Parathyroid adenoma (tissue), 2 donors: ENCODE measurements around the gene DAB2IP.

Source experiments
- H2AFZ ChIP-seq: fragments of 300-600 bp; sonication (generic); one replicate; pipeline ENCODE4 v1.7.0; 2017; ENCODE audit warnings: antibody characterized with exemption, mild to moderate bottlenecking
- H3K27ac ChIP-seq: fragments of 300-600 bp; sonication (generic); one replicate; pipeline ENCODE4 v1.7.0; 2017
- H3K27me3 ChIP-seq: fragments of 300-600 bp; sonication (generic); one replicate; pipeline ENCODE4 v1.7.0; 2017; ENCODE audit warnings: low read length; ENCODE audit not compliant: control insufficient read depth, insufficient read depth
- H3K36me3 ChIP-seq: fragments of 300-600 bp; sonication (generic); one replicate; pipeline ENCODE4 v1.7.0; 2017; ENCODE audit warnings: low read length; ENCODE audit not compliant: control insufficient read depth, insufficient read depth
- H3K4me1 ChIP-seq: fragments of 300-600 bp; sonication (generic); one replicate; pipeline ENCODE4 v1.7.0; 2017; ENCODE audit warnings: control low read depth
- H3K4me2 ChIP-seq: fragments of 300-600 bp; sonication (generic); one replicate; pipeline ENCODE4 v1.7.0; 2017; ENCODE audit warnings: low read length
- H3K4me3 ChIP-seq: fragments of 300-600 bp; sonication (generic); one replicate; pipeline ENCODE4 v1.7.0; 2017; ENCODE audit warnings: low read depth, low read length
- H3K79me2 ChIP-seq: fragments of 300-600 bp; sonication (generic); one replicate; pipeline ENCODE4 v1.7.0; 2017; ENCODE audit warnings: control low read depth
- H3K9ac ChIP-seq: fragments of 300-600 bp; sonication (generic); one replicate; pipeline ENCODE4 v1.7.0; 2017; ENCODE audit warnings: mild to moderate bottlenecking
- H3K9me3 ChIP-seq: fragments of 300-600 bp; sonication (generic); one replicate; pipeline ENCODE4 v1.7.0; 2017; ENCODE audit warnings: low read length; ENCODE audit not compliant: control insufficient read depth
- TF ChIP-seq, protein P1 (sequence below): fragments of 300-600 bp; sonication (generic); IDR thresholded peaks from one replicate; pipeline ENCODE4 v1.7.0; 2017; ENCODE audit warnings: antibody characterized with exemption, mild to moderate bottlenecking
- donor health status: primary hyperparathyroidism.

The DAB2IP gene

DNA sequence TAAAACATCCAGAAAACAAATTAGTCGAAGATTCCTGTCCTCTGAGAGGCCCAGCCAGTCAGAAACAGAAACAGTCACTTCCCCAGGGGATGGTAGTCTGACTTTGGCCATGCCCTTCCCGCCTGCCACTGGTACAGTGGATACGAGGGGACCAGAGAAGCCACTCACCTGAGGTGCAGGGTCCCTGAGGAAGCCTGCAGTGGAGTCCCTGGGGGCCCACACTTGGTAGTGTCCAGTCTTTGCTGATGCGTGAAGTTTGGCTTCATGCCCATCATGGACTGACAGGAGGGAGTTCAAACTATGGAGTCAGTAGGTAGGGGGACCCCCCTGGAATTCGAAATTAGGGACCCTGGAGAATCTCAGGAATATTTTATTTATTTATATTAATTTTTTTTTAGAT is 147.5 kb downstream of the DAB2IP start:
- Histone ChIP-seq H3K36me3 (no peaks in the 10 kb centered on the region), H3K4me1 (no peaks in the 10 kb centered on the region), H2AFZ (no peak overlapping the region), H3K9ac (no peak overlapping the region), H3K9me3 (no peaks in the 10 kb centered on the region), H3K27me3 (no peaks in the 10 kb centered on the region), H3K4me3 (no peak overlapping the region), H3K27ac (no peak overlapping the region), H3K4me2 (no peak overlapping the region), H3K79me2 (no peaks in the 10 kb centered on the region)
- TF ChIP-seq, protein P1, sequence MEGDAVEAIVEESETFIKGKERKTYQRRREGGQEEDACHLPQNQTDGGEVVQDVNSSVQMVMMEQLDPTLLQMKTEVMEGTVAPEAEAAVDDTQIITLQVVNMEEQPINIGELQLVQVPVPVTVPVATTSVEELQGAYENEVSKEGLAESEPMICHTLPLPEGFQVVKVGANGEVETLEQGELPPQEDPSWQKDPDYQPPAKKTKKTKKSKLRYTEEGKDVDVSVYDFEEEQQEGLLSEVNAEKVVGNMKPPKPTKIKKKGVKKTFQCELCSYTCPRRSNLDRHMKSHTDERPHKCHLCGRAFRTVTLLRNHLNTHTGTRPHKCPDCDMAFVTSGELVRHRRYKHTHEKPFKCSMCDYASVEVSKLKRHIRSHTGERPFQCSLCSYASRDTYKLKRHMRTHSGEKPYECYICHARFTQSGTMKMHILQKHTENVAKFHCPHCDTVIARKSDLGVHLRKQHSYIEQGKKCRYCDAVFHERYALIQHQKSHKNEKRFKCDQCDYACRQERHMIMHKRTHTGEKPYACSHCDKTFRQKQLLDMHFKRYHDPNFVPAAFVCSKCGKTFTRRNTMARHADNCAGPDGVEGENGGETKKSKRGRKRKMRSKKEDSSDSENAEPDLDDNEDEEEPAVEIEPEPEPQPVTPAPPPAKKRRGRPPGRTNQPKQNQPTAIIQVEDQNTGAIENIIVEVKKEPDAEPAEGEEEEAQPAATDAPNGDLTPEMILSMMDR = no peak

DNA sequence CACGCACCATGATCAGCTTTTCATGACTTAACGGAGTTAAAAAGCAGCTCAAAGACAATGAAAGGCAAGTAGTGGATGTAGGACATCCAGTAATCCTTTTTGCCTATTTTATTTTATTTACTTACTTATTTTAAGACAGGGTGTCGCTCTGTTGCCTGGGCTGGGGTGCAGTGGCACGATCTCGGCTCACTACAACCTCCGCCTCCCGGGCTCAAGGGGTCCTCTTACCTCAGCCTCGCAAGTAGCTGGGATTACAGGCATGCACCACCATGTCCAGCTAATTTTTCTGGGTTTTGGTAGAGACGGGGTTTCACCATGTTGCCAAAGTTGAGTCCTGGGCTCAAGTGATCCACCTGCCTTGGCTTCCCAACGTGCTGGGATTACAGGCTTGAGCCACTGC is 148.9 kb downstream of the DAB2IP start:
- no peak overlapping the region for H3K4me3 ChIP-seq
- H3K9me3 ChIP-seq = no peaks in the 10 kb centered on the region
- no peaks in the 10 kb centered on the region for H3K36me3 ChIP-seq
- no peak overlapping the region for H3K4me2 ChIP-seq
- H3K4me1 ChIP-seq = no peaks in the 10 kb centered on the region
- no peak overlapping the region for H2AFZ ChIP-seq
- TF ChIP-seq, protein P1 = no peak
- H3K27me3 ChIP-seq = no peaks in the 10 kb centered on the region
- H3K79me2 ChIP-seq = no peaks in the 10 kb centered on the region
- H3K9ac ChIP-seq = no peak overlapping the region
- H3K27ac ChIP-seq = no peak overlapping the region

DNA sequence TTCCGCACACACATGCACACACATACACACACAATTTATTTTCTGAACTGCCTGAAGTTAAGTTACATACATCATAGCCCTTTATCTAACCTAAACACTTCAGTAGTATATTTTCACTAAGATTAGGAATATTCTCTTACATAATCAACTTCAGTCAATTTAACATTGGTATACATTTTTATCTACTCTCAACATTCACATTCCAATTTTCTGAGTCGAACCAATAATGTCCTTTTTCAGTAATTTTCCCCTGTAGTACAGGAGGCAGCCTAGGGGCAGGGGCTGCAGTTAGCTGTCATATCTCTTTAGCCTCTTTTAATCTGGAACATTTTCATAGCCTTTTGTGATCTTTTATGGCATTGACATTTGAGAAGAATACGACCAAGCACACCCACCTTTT is 150.1 kb downstream of the DAB2IP start:
- no peak overlapping the region for H3K4me2 ChIP-seq
- H3K27me3 ChIP-seq = no peaks in the 10 kb centered on the region
- H3K9me3 ChIP-seq = no peaks in the 10 kb centered on the region
- H3K9ac ChIP-seq = no peak overlapping the region
- no peak overlapping the region for H3K4me3 ChIP-seq
- H2AFZ ChIP-seq = no peak overlapping the region
- H3K27ac ChIP-seq = no peak overlapping the region
- no peaks in the 10 kb centered on the region for H3K4me1 ChIP-seq
- TF ChIP-seq, protein P1 = no peak
- H3K36me3 ChIP-seq = no peaks in the 10 kb centered on the region
- H3K79me2 ChIP-seq = no peaks in the 10 kb centered on the region

DNA sequence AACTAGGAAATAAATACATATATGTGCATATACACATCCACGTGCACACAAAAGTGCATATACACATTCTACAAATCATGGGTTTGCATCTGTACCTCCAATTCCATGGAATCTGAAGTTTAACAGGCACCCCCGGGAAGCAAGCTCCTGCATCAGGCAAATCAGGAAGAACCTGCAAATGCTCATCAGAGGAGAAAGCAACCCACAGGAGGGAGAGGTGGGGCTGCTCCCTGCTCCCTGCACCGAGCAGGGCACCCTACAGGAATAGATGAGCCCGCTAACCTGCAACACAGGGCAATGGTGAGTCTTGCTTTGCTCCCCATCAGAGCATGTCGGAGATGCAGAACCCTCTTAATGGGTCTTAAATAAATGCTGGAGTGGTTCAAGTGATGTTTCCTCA is 151.3 kb downstream of the DAB2IP start:
- H3K9me3 ChIP-seq = no peaks in the 10 kb centered on the region
- H3K79me2 ChIP-seq = no peaks in the 10 kb centered on the region
- no peak overlapping the region for H3K27ac ChIP-seq
- TF ChIP-seq, protein P1 = no peak
- no peak overlapping the region for H3K4me3 ChIP-seq
- no peak overlapping the region for H3K4me2 ChIP-seq
- H3K27me3 ChIP-seq = no peaks in the 10 kb centered on the region
- no peak overlapping the region for H2AFZ ChIP-seq
- no peaks in the 10 kb centered on the region for H3K36me3 ChIP-seq
- H3K9ac ChIP-seq = no peak overlapping the region
- H3K4me1 ChIP-seq = no peaks in the 10 kb centered on the region

DNA sequence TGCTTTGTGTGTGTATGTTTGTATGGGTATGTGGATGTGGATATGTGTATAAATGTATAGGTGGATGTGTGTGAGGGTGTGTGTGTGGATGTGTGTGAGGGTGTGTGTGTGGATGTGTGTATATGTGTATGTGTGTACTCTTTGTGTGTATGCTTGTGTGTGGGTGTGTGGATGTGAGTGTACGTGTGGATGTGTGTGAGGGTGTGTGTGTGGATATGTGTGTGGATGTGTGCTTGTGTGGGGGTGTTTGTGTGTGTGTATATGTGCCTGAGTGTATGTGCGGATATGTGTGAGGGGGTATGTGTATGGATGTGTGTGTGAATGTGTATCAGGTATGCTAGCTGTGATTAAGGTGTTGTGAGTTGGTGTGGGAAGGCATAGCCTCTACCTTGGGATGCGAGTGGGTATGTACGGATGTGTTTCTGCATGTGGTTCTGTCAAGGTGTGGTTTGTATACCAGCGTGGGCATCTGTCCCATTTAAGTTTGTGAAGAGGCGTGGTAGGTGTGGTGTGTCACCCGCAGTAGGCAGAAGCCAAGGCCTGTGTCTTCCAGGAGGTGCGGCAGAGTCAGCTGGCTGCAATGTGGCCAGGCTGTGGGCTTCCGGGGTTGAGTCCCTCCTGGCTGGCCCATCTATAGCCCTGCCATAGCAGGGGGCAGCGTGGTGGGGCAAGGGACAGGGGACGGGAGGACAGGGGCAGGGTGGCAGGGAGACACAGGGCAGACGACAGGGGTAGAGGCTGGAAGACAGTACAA is 155.8 kb downstream of the DAB2IP start:
- H3K79me2 ChIP-seq = no peaks in the 10 kb centered on the region
- no peaks in the 10 kb centered on the region for H3K4me1 ChIP-seq
- no peak overlapping the region for H3K27ac ChIP-seq
- no peak overlapping the region for H3K4me2 ChIP-seq
- H3K9ac ChIP-seq = no peak overlapping the region
- H3K36me3 ChIP-seq = no peaks in the 10 kb centered on the region
- TF ChIP-seq, protein P1 = no peak
- no peaks in the 10 kb centered on the region for H3K9me3 ChIP-seq
- H3K27me3 ChIP-seq = no peaks in the 10 kb centered on the region
- H2AFZ ChIP-seq = no peak overlapping the region
- no peak overlapping the region for H3K4me3 ChIP-seq
